Kidney glomerular epithelial cell (primary cell): ENCODE measurements around the gene MRPL55.
"Not testable (repeated sequence)": the region's sequence is repeated elsewhere in the genome, so short reads cannot be mapped to it uniquely, and the experiment has no call there.

Experiments used
- DNase-seq: peaks from one replicate; lab custom pipeline; 2025; lab: John Stamatoyannopoulos, UW

The MRPL55 gene

GRCh38 chr1:228120857-228121489, 11.9 kb upstream of the MRPL55 start:
- no peak for DNase-seq

- no peak for DNase-seq
Measured at GRCh38 chr1:228120351-228120750, 11.3 kb upstream of the MRPL55 start.

GRCh38 chr1:228118040-228118439, 8.9 kb upstream of the MRPL55 start:
- no peak for DNase-seq

- DNase-seq, result no peak
Measured at GRCh38 chr1:228117335-228117734, 8.2 kb upstream of the MRPL55 start.

- no peak for DNase-seq
Measured at GRCh38 chr1:228114827-228115226, 5.7 kb upstream of the MRPL55 start.

- DNase-seq, result no peak
Measured at GRCh38 chr1:228112617-228113016, 3.5 kb upstream of the MRPL55 start.

- DNase-seq, result no peak
Measured at GRCh38 chr1:228112167-228112566, 3.1 kb upstream of the MRPL55 start.

- DNase-seq, result not testable (repeated sequence)
Measured at GRCh38 chr1:228111315-228111714, 2.2 kb upstream of the MRPL55 start.

- no peak for DNase-seq
Measured at GRCh38 chr1:228110556-228110955, 1.5 kb upstream of the MRPL55 start.

GRCh38 chr1:228109962-228110488, 926 bp upstream of the MRPL55 start:
- peak; percentile 50 for DNase-seq

- no peak for DNase-seq
Measured at GRCh38 chr1:228108742-228109072, 392 bp downstream of the MRPL55 start.

- DNase-seq, result no peak
Measured at GRCh38 chr1:228108055-228108690, 926 bp downstream of the MRPL55 start.

GRCh38 chr1:228107636-228108035, 1.5 kb downstream of the MRPL55 start:
- DNase-seq, result no peak

- no peak for DNase-seq
Measured at GRCh38 chr1:228106800-228107054, 2.4 kb downstream of the MRPL55 start.

GRCh38 chr1:228105996-228106799, 2.9 kb downstream of the MRPL55 start:
- no peak for DNase-seq

GRCh38 chr1:228105270-228105995, 3.7 kb downstream of the MRPL55 start:
- no peak for DNase-seq

GRCh38 chr1:228104526-228105269, 4.4 kb downstream of the MRPL55 start:
- DNase-seq, result no peak

- peak; percentile 71 for DNase-seq
Measured at GRCh38 chr1:228102791-228103620, 6.1 kb downstream of the MRPL55 start, which contains the start of gene C1orf35. Gene C1orf35, minus strand, starts transcription at chr1:228103325. Its CDS starts 98 bp downstream, at chr1:228103227.

- DNase-seq, result no peak
Measured at GRCh38 chr1:228101994-228102790, 6.9 kb downstream of the MRPL55 start.

GRCh38 chr1:228101614-228101993, 7.5 kb downstream of the MRPL55 start:
- no peak for DNase-seq
